ENCODE results near the gene LONRF2. TPM values are rescaled to one million over a fixed set of nuclear protein-coding genes. Genes with fewer than 3 reads are reported as not detected.

LONRF2 gene
- total and polyA plus RNA-seq, 3 experiments from 2014 or later: 0.13 to 0.20 TPM; not detected in 1

DNA sequence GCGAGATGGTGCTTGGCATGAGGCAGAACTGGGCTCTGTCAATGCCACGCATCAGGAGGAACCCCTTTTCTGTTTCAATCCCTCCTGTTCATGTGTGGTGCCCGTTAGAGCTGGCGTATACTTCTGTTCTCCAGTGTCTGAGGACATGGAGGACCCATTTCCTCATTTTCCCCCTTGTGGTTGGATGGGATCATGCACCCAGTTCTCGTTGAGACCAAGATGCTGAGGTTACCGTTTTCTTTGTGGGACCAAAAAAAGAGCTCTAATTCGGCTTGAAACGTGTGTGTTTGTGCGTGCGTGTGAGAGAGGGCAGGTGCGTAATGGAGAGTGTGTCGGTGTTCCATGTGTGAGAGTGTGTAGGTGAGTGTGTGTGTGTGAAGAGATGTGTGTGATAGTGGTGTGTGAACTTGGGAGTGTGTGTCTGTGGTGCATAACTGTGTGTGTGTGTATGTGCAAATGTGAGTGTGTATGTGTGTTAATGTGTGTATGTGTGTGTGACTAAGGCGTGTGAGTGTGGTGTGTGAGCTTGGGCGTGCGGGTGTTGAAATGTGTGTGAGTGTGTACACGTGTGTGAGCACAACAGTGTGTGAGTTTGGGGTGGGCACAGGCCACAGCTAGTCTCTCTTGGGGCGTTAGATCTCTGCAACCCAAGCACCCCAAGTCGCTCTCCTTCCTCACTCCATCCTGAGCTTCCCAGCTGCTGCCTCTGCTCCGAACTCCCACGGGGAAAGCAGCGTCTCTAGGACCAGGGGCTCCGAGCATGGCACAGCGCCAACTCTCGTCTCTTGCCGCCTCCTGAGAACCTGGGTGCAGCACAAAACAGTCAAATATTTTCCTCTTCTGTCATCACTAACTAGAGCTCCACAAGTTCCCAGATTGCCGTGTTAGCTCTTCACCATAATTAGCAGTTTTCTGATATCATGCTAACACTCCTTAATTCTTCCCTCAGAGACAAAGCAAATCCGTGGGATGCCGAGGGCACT is 75.8 kb downstream of the LONRF2 start:
- Mint-ChIP-seq H3K27me3 (peaks cover 9 to 29% of the 10 kb centered on the region in 2 donors), H3K36me3 (peaks cover 0 to 2% (median 0%) of the 10 kb centered on the region in 3 donors), H3K9me3 (peaks cover 0 to 1% (median 0%) of the 10 kb centered on the region in 5 donors), H3K4me3 (no peak overlapping the region), H3K27ac (peak overlapping the region in 1 of 8 donors; percentile 10), H3K4me1 (no peaks in the 10 kb centered on the region)
- H3K4me1 ChIP-seq (ENCODE audit: insufficient read depth, low read length): no peaks in the 10 kb centered on the region
- H3K9me3 ChIP-seq (ENCODE audit: low read length): no peaks in the 10 kb centered on the region
- no peak for DNase-seq
- POLR2A ChIA-PET: no interaction called here
- H3K4me3 ChIP-seq (ENCODE audit: low read length): no peak overlapping the region
- H3K27ac ChIP-seq (ENCODE audit: low read depth, low read length): no peak overlapping the region
- H3K27me3 ChIP-seq (ENCODE audit: insufficient read depth, low read length, poor library complexity, severe bottlenecking): no peaks in the 10 kb centered on the region
- H3K36me3 ChIP-seq (ENCODE audit: insufficient read depth, low read length): no peaks in the 10 kb centered on the region
- CTCF ChIA-PET: interaction anchor here (1.2 kb wide), 1 partner anchor 14 kb away, joined by 3 read pairs; no protein-coding TSS in a partner anchor

GRCh38 chr2:100245681-100246080 is 76.6 kb downstream of the LONRF2 start:
- no peaks in the 10 kb centered on the region for H3K27me3 ChIP-seq (ENCODE audit: insufficient read depth, low read length, poor library complexity, severe bottlenecking)
- no peak overlapping the region for H3K4me3 ChIP-seq (ENCODE audit: low read length)
- CTCF ChIA-PET: interaction anchor here (1.2 kb wide), 1 partner anchor 15 kb away, joined by 3 read pairs; no protein-coding TSS in a partner anchor
- no peak overlapping the region for H3K27ac ChIP-seq (ENCODE audit: low read depth, low read length)
- no peak overlapping the region for H3K4me3 Mint-ChIP-seq
- no peaks in the 10 kb centered on the region for H3K4me1 Mint-ChIP-seq
- H3K27ac Mint-ChIP-seq: no peak overlapping the region
- no peak for DNase-seq
- no peaks in the 10 kb centered on the region for H3K4me1 ChIP-seq (ENCODE audit: insufficient read depth, low read length)
- no peaks in the 10 kb centered on the region for H3K36me3 ChIP-seq (ENCODE audit: insufficient read depth, low read length)
- H3K27me3 Mint-ChIP-seq: peaks cover 9 to 29% of the 10 kb centered on the region in 2 donors
- H3K36me3 Mint-ChIP-seq: peaks cover 0 to 2% (median 0%) of the 10 kb centered on the region in 3 donors
- POLR2A ChIA-PET: no interaction called here
- peaks cover 0 to 1% (median 0%) of the 10 kb centered on the region in 5 donors for H3K9me3 Mint-ChIP-seq
- H3K9me3 ChIP-seq (ENCODE audit: low read length): no peaks in the 10 kb centered on the region

DNA sequence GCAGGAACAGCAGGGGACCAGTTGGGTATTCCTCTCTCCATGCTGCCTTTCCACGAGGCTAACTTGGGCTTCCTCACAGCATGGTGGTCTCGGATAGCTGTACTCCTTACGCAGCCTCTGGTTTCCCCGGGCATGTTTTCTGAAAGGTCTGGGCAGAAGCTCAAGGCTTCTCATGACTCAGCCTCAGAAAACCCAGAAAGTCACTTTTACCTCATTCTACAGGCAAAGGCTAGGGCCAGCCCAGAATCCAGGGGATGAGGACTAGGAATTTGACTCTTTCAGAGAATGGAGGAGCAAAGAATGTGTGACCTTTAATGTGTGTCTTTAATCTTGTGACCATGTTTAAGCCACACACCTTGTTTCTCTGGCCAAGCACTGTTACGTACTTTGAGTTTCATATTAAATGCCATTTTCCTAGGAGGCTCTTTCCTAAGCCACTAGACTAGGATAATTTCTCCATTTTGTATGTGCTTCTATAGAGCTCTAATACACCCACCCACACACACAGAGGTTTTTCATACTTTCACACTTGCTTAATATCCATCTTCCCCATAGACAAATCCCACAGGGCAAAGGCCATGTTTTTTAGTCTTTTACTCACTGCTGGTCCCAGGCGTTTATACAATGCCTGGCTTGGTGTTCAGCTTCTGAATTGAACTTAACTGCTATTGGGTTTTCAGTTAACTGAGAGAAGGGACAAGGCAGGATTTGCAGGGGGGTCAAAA is 77.3 kb downstream of the LONRF2 start:
- ChIA-PET POLR2A (no interaction called here), CTCF (no interaction called here)
- H3K4me1 Mint-ChIP-seq: no peaks in the 10 kb centered on the region
- DNase-seq: no peak
- Histone ChIP-seq H3K4me3 (ENCODE audit: low read length) (no peak overlapping the region), H3K4me1 (ENCODE audit: insufficient read depth, low read length) (no peaks in the 10 kb centered on the region), H3K9me3 (ENCODE audit: low read length) (no peaks in the 10 kb centered on the region), H3K27me3 (ENCODE audit: insufficient read depth, low read length, poor library complexity, severe bottlenecking) (no peaks in the 10 kb centered on the region), H3K27ac (ENCODE audit: low read depth, low read length) (no peak overlapping the region), H3K36me3 (ENCODE audit: insufficient read depth, low read length) (no peaks in the 10 kb centered on the region)
- peaks cover 0 to 1% (median 0%) of the 10 kb centered on the region in 5 donors for H3K9me3 Mint-ChIP-seq
- H3K27ac Mint-ChIP-seq: no peak overlapping the region
- H3K36me3 Mint-ChIP-seq: peaks cover 0 to 2% (median 0%) of the 10 kb centered on the region in 3 donors
- H3K27me3 Mint-ChIP-seq: peaks cover 9 to 29% of the 10 kb centered on the region in 2 donors
- H3K4me3 Mint-ChIP-seq: no peak overlapping the region

- peaks cover 0 to 1% (median 0%) of the 10 kb centered on the region in 5 donors for H3K9me3 Mint-ChIP-seq
- Histone ChIP-seq H3K36me3 (ENCODE audit: insufficient read depth, low read length) (no peaks in the 10 kb centered on the region), H3K9me3 (ENCODE audit: low read length) (no peaks in the 10 kb centered on the region), H3K4me1 (ENCODE audit: insufficient read depth, low read length) (no peaks in the 10 kb centered on the region), H3K27me3 (ENCODE audit: insufficient read depth, low read length, poor library complexity, severe bottlenecking) (no peaks in the 10 kb centered on the region), H3K4me3 (ENCODE audit: low read length) (no peak overlapping the region), H3K27ac (ENCODE audit: low read depth, low read length) (no peak overlapping the region)
- H3K27ac Mint-ChIP-seq: no peak overlapping the region
- ChIA-PET CTCF (no interaction called here), POLR2A (no interaction called here)
- H3K4me1 Mint-ChIP-seq: no peaks in the 10 kb centered on the region
- H3K36me3 Mint-ChIP-seq: no peaks in the 10 kb centered on the region
- DNase-seq: no peak
- H3K4me3 Mint-ChIP-seq: no peak overlapping the region
- H3K27me3 Mint-ChIP-seq: peaks cover 9 to 20% of the 10 kb centered on the region in 2 donors
Measured at GRCh38 chr2:100243631-100244030, 78.7 kb downstream of the LONRF2 start.

- H3K4me3 ChIP-seq (ENCODE audit: low read length): no peak overlapping the region
- Mint-ChIP-seq H3K4me3 (no peak overlapping the region), H3K4me1 (no peaks in the 10 kb centered on the region), H3K9me3 (peaks cover 0 to 1% (median 0%) of the 10 kb centered on the region in 5 donors), H3K36me3 (no peaks in the 10 kb centered on the region), H3K27ac (peak overlapping the region in 1 of 8 donors; percentile 11), H3K27me3 (peaks cover 9 to 17% of the 10 kb centered on the region in 2 donors)
- no peak overlapping the region for H3K27ac ChIP-seq (ENCODE audit: low read depth, low read length)
- H3K9me3 ChIP-seq (ENCODE audit: low read length): no peaks in the 10 kb centered on the region
- no peaks in the 10 kb centered on the region for H3K27me3 ChIP-seq (ENCODE audit: insufficient read depth, low read length, poor library complexity, severe bottlenecking)
- H3K4me1 ChIP-seq (ENCODE audit: insufficient read depth, low read length): no peaks in the 10 kb centered on the region
- POLR2A ChIA-PET: no interaction called here
- DNase-seq: peak in 2 of 5 donors; percentile 19 to 32
- H3K36me3 ChIP-seq (ENCODE audit: insufficient read depth, low read length): no peaks in the 10 kb centered on the region
- CTCF ChIA-PET: no interaction called here
Measured at GRCh38 chr2:100242891-100243619, 79.2 kb downstream of the LONRF2 start.

DNA sequence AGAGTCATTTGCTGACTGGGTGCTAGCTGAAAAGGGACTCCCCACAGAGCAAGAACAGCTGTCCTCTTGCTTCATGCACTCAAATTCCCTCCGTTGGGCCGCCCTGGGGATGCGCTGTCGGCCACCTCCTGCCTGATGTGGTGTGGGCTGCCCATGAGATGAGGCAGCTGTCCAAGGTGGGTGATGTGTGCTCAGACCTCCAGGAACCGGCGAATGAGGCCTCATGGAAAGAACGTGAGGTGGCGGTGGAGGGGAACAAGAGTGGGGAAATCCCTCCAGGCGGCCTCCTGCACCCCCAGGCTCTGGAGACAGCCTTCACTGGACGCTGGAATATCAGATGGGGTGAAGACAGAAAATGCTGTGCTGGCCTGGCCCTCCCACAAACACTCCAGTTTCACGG is 79.8 kb downstream of the LONRF2 start:
- no peak overlapping the region for H3K27ac ChIP-seq (ENCODE audit: low read depth, low read length)
- H3K4me3 ChIP-seq (ENCODE audit: low read length): no peak overlapping the region
- H3K4me1 ChIP-seq (ENCODE audit: insufficient read depth, low read length): no peaks in the 10 kb centered on the region
- H3K9me3 Mint-ChIP-seq: peaks cover 0 to 1% (median 0%) of the 10 kb centered on the region in 5 donors
- peaks cover 9 to 15% of the 10 kb centered on the region in 2 donors for H3K27me3 Mint-ChIP-seq
- CTCF ChIA-PET: no interaction called here
- H3K9me3 ChIP-seq (ENCODE audit: low read length): no peaks in the 10 kb centered on the region
- H3K27ac Mint-ChIP-seq: no peak overlapping the region
- no peaks in the 10 kb centered on the region for H3K4me1 Mint-ChIP-seq
- peak overlapping the region in 1 of 7 donors; percentile 6 for H3K4me3 Mint-ChIP-seq
- POLR2A ChIA-PET: no interaction called here
- no peaks in the 10 kb centered on the region for H3K36me3 ChIP-seq (ENCODE audit: insufficient read depth, low read length)
- no peak for DNase-seq
- H3K27me3 ChIP-seq (ENCODE audit: insufficient read depth, low read length, poor library complexity, severe bottlenecking): no peaks in the 10 kb centered on the region
- H3K36me3 Mint-ChIP-seq: no peaks in the 10 kb centered on the region

DNA sequence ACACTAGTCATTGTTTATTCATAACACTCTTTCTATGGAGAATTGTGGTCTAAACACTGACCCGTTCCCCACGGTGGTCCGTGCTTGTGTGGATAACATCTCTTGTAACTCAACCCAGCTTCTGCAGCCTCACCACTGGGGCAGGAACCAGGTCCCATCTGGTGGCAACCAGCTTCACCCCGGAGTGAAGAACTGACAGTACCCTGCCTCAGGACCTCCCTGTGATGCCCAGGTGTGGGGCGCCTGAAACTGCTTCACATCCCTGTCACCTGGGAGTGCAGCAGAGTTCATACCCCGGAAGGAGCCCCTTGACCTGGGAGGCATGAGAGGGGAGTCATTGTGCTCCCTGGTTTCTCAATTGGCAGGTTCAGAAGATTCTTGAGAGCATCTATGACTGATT is 81.1 kb downstream of the LONRF2 start:
- H3K36me3 Mint-ChIP-seq: no peaks in the 10 kb centered on the region
- H3K27ac ChIP-seq (ENCODE audit: low read depth, low read length): no peak overlapping the region
- H3K4me3 Mint-ChIP-seq: no peak overlapping the region
- H3K4me1 Mint-ChIP-seq: peaks cover 0 to 6% (median 3%) of the 10 kb centered on the region in 3 donors
- no peak overlapping the region for H3K4me3 ChIP-seq (ENCODE audit: low read length)
- no peaks in the 10 kb centered on the region for H3K9me3 ChIP-seq (ENCODE audit: low read length)
- no peak for DNase-seq
- POLR2A ChIA-PET: no interaction called here
- H3K27me3 Mint-ChIP-seq: peaks cover 4 to 7% of the 10 kb centered on the region in 2 donors
- no peaks in the 10 kb centered on the region for H3K27me3 ChIP-seq (ENCODE audit: insufficient read depth, low read length, poor library complexity, severe bottlenecking)
- peaks cover 1% of the 10 kb centered on the region for H3K4me1 ChIP-seq (ENCODE audit: insufficient read depth, low read length)
- no peak overlapping the region for H3K27ac Mint-ChIP-seq
- no peaks in the 10 kb centered on the region for H3K36me3 ChIP-seq (ENCODE audit: insufficient read depth, low read length)
- CTCF ChIA-PET: interaction anchor here (2.0 kb wide), 1 partner anchor 22 kb away, joined by 5 read pairs; no protein-coding TSS in a partner anchor
- H3K9me3 Mint-ChIP-seq: no peaks in the 10 kb centered on the region

Measured in CD8-positive, alpha-beta memory T cell (primary cell).